Stimulated activated naive CD8-positive, alpha-beta T cell treated with anti-CD3 and anti-CD28 coated beads, Interleukin-15, Interleukin-2, amounts not matched to agents 100 ng/mL and 50 ng/mL, for 24 hours (primary cell): ENCODE measurements around the gene SUSD4.

Source experiments
- H3K27ac Mint-ChIP-seq: one replicate; pipeline ENCODE4 v1.8.0; 2021; ENCODE audit warnings: mild to moderate bottlenecking, mixed read lengths
- H3K27me3 Mint-ChIP-seq: one replicate; pipeline ENCODE4 v1.8.0; 2021; ENCODE audit warnings: mixed read lengths
- H3K36me3 Mint-ChIP-seq: one replicate; pipeline ENCODE4 v1.8.0; 2021; ENCODE audit warnings: low read depth, mixed read lengths
- H3K4me1 Mint-ChIP-seq: one replicate; pipeline ENCODE4 v1.8.0; 2021; ENCODE audit warnings: low read depth, mixed read lengths
- H3K4me3 Mint-ChIP-seq: one replicate; pipeline ENCODE4 v1.8.0; 2021; ENCODE audit warnings: mild to moderate bottlenecking, mixed read lengths
- H3K9me3 Mint-ChIP-seq: one replicate; pipeline ENCODE4 v1.8.0; 2021; ENCODE audit warnings: mixed read lengths

SUSD4 gene

GRCh38 chr1:223183268-223183862 is 180.6 kb downstream of the SUSD4 start:
- Mint-ChIP-seq H3K4me3 (no peak overlapping the region), H3K36me3 (no peaks in the 10 kb centered on the region), H3K4me1 (peaks cover 44% of the 10 kb centered on the region), H3K27me3 (peaks cover 18% of the 10 kb centered on the region), H3K9me3 (no peaks in the 10 kb centered on the region), H3K27ac (no peak overlapping the region)

GRCh38 chr1:223180731-223181321 is 183.2 kb downstream of the SUSD4 start:
- H3K4me3 Mint-ChIP-seq = no peak overlapping the region
- peaks cover 35% of the 10 kb centered on the region for H3K4me1 Mint-ChIP-seq
- peaks cover 11% of the 10 kb centered on the region for H3K27me3 Mint-ChIP-seq
- no peaks in the 10 kb centered on the region for H3K36me3 Mint-ChIP-seq
- no peaks in the 10 kb centered on the region for H3K9me3 Mint-ChIP-seq
- H3K27ac Mint-ChIP-seq = peak overlapping the region; percentile 32

- H3K4me1 Mint-ChIP-seq = peaks cover 31% of the 10 kb centered on the region
- H3K9me3 Mint-ChIP-seq = no peaks in the 10 kb centered on the region
- no peak overlapping the region for H3K27ac Mint-ChIP-seq
- H3K36me3 Mint-ChIP-seq = no peaks in the 10 kb centered on the region
- peaks cover 11% of the 10 kb centered on the region for H3K27me3 Mint-ChIP-seq
- no peak overlapping the region for H3K4me3 Mint-ChIP-seq
These were observed 184.2 kb downstream of the SUSD4 start for GRCh38 chr1:223179786-223180185.

GRCh38 chr1:223179280-223179679 is 184.7 kb downstream of the SUSD4 start:
- no peaks in the 10 kb centered on the region for H3K36me3 Mint-ChIP-seq
- no peaks in the 10 kb centered on the region for H3K9me3 Mint-ChIP-seq
- no peak overlapping the region for H3K4me3 Mint-ChIP-seq
- peaks cover 11% of the 10 kb centered on the region for H3K27me3 Mint-ChIP-seq
- H3K27ac Mint-ChIP-seq = no peak overlapping the region
- H3K4me1 Mint-ChIP-seq = peaks cover 31% of the 10 kb centered on the region

- peaks cover 11% of the 10 kb centered on the region for H3K27me3 Mint-ChIP-seq
- peaks cover 17% of the 10 kb centered on the region for H3K4me1 Mint-ChIP-seq
- no peak overlapping the region for H3K4me3 Mint-ChIP-seq
- H3K27ac Mint-ChIP-seq = no peak overlapping the region
- no peaks in the 10 kb centered on the region for H3K9me3 Mint-ChIP-seq
- no peaks in the 10 kb centered on the region for H3K36me3 Mint-ChIP-seq
These were observed 186.3 kb downstream of the SUSD4 start for GRCh38 chr1:223177681-223178080.

GRCh38 chr1:223176437-223176836 is 187.5 kb downstream of the SUSD4 start:
- Mint-ChIP-seq H3K27ac (no peak overlapping the region), H3K4me1 (peaks cover 9% of the 10 kb centered on the region), H3K27me3 (peaks cover 11% of the 10 kb centered on the region), H3K36me3 (no peaks in the 10 kb centered on the region), H3K9me3 (no peaks in the 10 kb centered on the region), H3K4me3 (no peak overlapping the region)

GRCh38 chr1:223175633-223176032 is 188.3 kb downstream of the SUSD4 start:
- no peaks in the 10 kb centered on the region for H3K36me3 Mint-ChIP-seq
- no peaks in the 10 kb centered on the region for H3K9me3 Mint-ChIP-seq
- H3K4me3 Mint-ChIP-seq = no peak overlapping the region
- H3K27me3 Mint-ChIP-seq = peaks cover 4% of the 10 kb centered on the region
- no peak overlapping the region for H3K27ac Mint-ChIP-seq
- peaks cover 1% of the 10 kb centered on the region for H3K4me1 Mint-ChIP-seq

- Mint-ChIP-seq H3K4me3 (no peak overlapping the region), H3K36me3 (no peaks in the 10 kb centered on the region), H3K4me1 (no peaks in the 10 kb centered on the region)
These were observed 188.9 kb downstream of the SUSD4 start for GRCh38 chr1:223175032-223175431.

More at GRCh38 chr1:223175032-223175431, 188.9 kb downstream of the SUSD4 start:
- Mint-ChIP-seq H3K9me3 (no peaks in the 10 kb centered on the region), H3K27ac (no peak overlapping the region), H3K27me3 (peaks cover 4% of the 10 kb centered on the region)
